Spleen (tissue), 7 donors: ENCODE measurements around the gene ZNF662.

Source experiments
- POLR2AphosphoS5 ChIP-seq, 3 donors: sonication (generic); formaldehyde crosslinking; IDR thresholded peaks; one replicate each; pipeline ENCODE4 v1.5.1; 2017; ENCODE audit warnings: antibody characterized with exemption in 3 of 3
- TF ChIP-seq, protein P1 (sequence below), 11 experiments: fragments of 200-600 bp in 7 of 11; fragments of 450-650 bp in 4 of 11; sonication (generic) in 4 of 11; IDR thresholded peaks in 8 of 11; conservative IDR thresholded peaks in 3 of 11; 1 replicate in 7 of 11; 2 replicates in 4 of 11; pipeline versions ENCODE4 v1.4.0 to v1.8.0; 2016 to 2021; ENCODE audit warnings: antibody characterized with exemption in 11 of 11, inconsistent platforms in 4 of 11, mild to moderate bottlenecking in 1 of 11
- donor health status: DM: no; HTN: no; CAD: no; lungs with moderate emphysema.
- donor health status: DM: no; HTN: no; CAD: no.
- donor health status: DM: no; HTN: no; CAD: no.

DNA sequence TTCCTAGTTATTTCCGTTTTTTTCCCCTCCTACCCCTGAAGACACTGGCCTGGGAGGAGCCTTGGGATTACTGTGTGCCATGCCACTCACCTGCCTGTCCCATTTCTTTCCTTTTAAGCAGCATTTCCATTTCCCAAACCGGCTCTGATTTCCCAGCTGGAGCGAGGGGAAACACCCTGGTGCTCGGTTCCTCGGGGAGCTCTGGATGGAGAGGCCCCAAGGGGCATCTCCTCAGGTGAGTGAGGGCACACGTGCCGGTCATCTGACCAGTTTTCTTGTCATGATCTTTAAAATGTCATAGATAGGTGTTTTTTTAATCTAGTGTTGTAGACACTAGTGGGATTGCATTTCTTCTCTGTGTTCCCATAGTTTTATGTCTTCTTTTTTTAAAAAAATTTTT lies 2.7 kb downstream of the ZNF662 start:
- TF ChIP-seq, protein P1, sequence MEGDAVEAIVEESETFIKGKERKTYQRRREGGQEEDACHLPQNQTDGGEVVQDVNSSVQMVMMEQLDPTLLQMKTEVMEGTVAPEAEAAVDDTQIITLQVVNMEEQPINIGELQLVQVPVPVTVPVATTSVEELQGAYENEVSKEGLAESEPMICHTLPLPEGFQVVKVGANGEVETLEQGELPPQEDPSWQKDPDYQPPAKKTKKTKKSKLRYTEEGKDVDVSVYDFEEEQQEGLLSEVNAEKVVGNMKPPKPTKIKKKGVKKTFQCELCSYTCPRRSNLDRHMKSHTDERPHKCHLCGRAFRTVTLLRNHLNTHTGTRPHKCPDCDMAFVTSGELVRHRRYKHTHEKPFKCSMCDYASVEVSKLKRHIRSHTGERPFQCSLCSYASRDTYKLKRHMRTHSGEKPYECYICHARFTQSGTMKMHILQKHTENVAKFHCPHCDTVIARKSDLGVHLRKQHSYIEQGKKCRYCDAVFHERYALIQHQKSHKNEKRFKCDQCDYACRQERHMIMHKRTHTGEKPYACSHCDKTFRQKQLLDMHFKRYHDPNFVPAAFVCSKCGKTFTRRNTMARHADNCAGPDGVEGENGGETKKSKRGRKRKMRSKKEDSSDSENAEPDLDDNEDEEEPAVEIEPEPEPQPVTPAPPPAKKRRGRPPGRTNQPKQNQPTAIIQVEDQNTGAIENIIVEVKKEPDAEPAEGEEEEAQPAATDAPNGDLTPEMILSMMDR (IDR thresholded peaks at IDR 0.05 in 8 of 11, conservative IDR thresholded peaks at IDR 0.05 in 3 of 11): no peak
- no peak for TF ChIP-seq POLR2AphosphoS5 (IDR thresholded peaks at IDR 0.05)
